ENCODE measurements around the gene DRGX. TPM values are rescaled to one million over a fixed set of nuclear protein-coding genes. Genes with fewer than 3 reads are reported as not detected.
A peak's percentile ranks its signal among the peaks of the same experiment; 100 is the strongest.

The DRGX gene
- total RNA-seq, 1 donor from 2014 or later: not detected

DNA sequence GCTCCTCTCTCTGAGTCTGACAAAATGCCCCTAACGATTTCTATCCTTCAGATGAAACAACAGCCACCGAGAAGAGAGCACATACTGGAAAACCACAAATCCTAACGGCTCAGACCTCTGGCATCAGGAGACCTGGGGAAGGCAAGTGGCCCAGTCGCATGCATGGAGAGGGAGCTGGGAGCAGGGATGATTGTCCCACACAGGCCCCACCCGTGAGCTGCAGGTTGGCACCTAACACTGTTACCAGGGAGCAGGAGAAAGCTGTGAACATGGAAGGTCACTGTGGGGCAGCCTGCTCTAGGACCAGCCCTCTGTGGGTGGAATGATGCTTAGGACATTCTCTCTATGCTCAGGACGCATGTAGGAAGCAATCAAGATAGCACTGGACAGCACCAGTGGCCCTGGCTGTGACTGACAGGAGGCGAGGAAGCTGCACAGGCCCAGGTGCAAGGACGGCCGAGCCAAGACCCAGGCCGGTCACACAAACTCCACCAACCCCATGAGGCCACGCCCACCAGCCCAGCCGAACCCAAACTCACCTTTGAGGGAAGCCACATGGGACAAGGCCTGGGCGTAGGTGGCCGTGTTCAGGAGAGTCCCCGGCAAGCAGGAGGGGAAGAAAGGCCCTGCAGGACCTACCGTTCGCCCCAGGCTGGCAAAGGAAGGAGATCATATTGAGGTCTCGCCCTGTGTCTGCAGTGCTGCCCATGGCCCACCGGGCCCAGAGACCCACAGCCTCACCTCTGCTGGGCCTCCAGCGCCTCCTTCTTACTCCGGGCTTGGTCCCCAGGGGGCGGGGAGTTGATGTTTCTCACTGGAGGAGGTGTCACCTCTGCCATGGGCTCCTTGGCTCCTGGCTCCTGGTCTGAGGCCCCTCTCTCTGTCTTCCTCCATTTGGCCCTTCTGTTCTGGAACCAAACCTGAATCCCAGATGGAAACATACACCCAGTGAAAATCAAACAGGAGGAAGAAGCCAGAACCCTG is 9.7 kb downstream of the DRGX start:
- intact Hi-C loops (cut with DNase I): no loop called here
- no peak for ATAC-seq
- DNase-seq (ENCODE audit: missing footprints): no peak

DNA sequence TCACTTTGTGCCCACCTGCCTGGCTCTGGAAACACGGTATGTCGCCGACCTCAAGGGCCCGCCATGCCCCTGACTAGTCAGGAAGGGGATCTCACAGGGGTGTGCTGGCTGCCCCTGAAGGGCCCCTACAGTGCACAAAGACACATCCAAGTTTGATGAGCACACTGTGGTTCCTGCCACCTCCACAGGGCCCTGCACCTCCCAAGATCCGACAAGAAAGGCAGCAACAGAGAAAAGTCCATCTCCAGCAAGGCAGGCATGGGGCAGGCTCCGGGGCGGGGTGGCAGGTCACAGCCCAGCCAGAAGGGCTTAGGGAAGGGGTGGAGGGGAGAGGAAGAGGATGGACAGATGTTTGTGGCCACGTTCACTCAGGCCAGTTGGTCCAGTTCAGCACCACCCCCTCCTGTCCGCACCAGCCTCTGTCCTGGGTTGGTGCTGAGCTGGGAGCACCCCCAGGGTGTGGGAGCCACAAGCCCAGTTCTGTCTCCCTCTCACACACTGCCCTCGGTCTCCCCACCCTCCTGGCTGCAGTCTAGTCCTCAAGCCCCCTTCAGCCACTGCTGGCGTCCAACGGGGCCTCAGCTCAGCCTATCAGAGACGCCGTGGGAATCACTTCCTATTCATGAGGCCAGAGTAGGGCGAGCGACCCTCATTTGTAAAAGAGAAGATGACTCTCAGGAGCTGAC is 11.5 kb downstream of the DRGX start:
- no peak for DNase-seq (ENCODE audit: missing footprints)
- intact Hi-C loops (cut with DNase I): no loop called here
- no peak for ATAC-seq

DNA sequence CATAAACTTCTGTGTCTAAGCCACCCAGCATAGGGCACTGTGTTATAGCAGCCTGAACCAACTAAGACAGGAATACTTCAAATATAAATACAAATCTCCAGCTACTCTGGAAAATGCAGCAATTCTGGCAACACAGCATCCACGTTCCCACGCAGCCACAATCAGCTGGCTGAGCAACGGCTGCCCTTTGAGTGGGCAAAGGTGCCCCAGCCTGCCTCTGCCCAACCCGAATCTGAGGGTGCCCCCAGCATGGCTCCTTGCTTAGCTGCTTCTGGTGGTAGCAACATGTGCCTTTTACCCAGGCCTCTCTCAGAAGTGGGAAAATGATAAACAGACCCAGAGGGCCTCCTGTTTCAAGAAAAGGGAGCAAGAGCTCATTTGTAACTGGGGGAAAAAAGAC is 12.0 kb downstream of the DRGX start:
- DNase-seq (ENCODE audit: missing footprints): no peak
- intact Hi-C loops (cut with DNase I): no loop called here
- ATAC-seq: no peak

DNA sequence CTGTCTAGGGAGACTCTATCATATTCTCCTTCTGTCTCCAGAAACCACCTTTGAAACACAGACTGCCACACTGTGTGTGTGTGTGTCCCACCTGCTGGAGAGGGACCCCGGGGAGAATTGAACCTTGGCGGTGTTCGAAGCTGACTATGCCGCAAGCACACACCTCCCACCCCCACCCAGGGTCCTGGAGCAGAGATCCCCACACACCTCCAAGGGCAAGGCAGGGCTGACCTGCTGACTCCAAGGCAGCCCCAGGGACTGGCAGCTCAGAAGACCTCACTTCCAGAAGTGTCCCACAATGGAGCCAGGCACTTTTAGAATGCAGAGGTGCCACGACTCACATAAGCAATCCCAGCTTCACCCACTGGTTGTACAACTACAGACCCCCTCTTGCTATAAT is 13.1 kb downstream of the DRGX start:
- DNase-seq (ENCODE audit: missing footprints) (no peak), ATAC-seq (no peak)
- intact Hi-C loops (cut with DNase I): no loop called here

DNA sequence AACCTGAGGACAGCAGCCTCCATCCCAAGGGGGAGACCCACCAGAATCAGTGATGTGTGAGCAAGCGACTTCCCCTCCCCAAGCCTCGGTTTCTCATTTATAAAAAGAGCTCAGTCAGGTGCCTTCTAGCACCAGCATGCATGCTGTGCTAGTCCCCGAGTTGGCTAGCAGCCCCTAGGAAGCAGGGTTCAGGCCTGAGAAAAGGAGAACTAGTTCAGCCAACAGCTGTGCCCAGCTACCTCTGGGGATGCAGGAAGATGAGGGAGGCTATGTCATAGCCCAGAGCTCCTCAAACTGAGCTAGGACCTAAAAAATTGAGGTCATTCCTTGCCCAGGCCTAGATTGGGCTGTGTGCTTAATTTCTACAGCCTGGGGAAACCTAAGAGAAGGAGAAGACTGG is 13.7 kb downstream of the DRGX start:
- intact Hi-C loops (cut with DNase I): no loop called here
- ATAC-seq (no peak), DNase-seq (ENCODE audit: missing footprints) (no peak)

DNA sequence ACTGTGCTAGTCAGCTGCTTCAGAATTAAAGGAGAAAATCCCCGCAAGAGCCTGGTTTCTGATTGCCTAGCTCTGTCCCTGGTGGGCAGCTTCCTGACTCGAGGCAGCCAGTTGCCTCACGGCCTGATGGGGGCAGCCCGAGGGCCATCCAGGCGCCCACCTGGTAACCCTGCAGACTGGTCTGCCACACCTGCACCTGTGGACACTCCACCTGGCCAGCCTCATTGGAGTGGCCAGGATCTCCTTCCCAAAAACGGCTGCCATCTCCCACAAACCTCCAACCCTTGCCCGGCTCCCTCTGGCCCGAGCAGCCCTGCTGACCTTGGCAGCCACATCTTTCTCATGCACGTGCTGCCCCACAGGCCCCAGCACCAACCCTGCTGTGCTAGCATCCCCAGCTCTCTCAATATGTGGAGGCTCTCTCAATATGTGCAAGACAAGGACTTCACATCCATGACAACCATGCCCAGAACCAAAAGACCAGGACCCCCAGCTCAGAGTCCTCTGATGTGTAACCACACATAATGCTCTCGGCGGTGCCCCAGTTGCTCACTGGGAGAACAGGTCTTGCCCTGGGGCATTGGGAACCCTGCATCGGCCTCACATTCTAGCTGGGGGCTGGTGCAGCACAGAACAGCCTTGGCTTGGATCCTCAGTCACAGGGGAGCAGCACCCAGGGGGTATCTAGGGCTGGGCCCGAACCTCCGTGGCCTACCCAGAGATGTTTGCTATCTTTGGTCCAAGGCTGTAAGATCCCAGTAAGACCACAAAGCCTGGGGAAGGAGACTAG is 14.6 kb downstream of the DRGX start:
- DNase-seq (ENCODE audit: missing footprints): no peak
- no peak for ATAC-seq
- intact Hi-C loops (cut with DNase I): no loop called here

DNA sequence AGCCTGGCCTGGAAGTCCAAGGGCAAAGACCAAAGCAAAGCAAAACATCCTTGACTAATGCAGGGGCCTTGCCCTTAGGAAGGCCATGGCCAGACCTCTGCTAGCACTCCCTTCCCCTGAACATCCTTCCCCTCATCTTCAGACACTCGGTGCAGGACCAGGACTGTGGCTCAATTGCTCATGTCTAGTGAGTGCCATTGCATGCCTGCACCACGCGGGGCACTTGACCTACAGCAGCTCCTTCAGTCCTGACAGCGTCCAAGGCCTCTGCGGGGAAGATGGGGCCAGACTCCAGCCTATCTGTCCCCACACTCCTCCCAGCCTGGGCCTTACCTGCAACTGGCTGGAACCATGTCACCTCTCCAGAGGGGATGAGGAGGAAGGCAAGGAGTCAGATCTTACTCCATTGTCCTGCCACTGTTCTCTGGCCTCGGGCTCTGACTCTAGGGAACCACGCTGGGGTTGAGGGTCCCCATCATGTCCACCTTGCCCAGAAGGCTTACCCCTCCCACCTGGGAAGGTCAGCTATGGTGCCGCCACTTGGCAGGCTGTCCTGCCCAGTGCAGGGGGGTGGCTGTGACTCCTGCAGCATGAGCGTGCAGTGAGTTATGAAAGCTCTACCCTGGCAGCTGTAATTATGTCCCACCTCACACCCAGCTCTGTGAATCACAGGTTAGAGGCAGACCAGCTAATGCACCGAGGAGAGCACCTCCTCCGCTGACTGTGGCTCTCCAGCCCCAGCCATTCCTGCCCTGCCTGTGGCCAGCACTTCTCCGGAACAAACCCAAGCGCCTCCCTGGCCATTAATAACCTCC is 16.1 kb downstream of the DRGX start:
- no peak for ATAC-seq
- intact Hi-C loops (cut with DNase I): no loop called here
- DNase-seq (ENCODE audit: missing footprints): peak; percentile 72

DNA sequence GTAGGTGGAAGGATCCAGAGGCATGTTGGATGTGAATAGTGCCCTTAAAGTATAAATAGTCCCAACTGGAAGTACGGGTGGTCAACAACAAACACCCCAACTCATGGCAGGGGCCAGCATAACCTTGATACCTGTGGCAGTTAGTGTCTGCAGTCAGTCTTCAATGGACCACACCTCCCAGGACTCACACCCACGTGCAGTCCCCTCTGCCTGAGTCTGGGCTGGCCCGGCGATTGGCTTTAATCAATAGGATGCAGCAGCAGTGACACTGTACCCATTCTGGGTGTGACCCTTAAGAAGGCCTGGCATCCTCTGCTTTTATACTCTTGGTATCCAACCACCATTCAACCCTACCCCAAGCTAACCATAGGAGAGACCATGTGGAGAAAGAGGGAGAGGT is 18.6 kb downstream of the DRGX start:
- ATAC-seq (no peak), DNase-seq (ENCODE audit: missing footprints) (no peak)
- intact Hi-C loops (cut with DNase I): no loop called here

DNA sequence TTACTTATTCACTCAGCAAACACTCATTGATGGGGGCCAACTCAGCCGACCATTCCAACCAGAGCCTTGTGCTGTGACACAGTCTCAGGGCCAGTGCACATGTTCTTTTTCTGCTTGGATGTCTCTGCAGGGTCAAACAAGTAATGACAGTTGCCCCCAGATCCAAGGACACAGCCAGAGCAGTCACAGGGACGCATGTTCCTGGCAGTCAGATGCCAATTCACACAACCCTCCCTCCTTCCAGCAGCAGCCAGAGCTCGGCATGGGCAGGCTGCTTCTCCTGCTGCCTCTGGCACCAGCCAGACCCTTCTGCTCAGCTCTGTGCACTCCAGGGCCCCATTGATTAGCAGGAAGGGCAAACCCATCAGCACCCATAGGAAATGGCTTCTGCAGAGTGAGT is 20.3 kb downstream of the DRGX start:
- DNase-seq (ENCODE audit: missing footprints): no peak
- intact Hi-C loops (cut with DNase I): no loop called here
- peak; percentile 83 for ATAC-seq

DNA sequence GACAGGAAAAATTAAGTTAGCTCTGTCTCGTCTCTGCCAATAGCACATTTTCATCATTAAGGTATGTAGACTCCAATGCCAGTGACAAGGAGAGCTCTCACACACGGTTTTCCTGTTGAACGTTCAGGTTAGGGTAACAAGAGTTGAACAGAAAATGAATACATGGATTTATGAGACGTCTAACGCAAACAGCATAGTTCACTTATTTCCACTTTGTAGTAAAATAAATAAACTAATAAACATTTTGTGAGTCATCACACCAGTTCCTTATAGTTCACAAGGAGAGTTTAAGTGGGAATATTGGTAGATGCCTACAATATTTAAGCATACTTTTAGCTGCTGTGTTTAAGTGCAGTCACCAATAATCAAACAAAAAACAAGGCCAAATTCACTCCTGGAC is 21.1 kb downstream of the DRGX start:
- no peak for DNase-seq (ENCODE audit: missing footprints)
- ATAC-seq: no peak
- intact Hi-C loops (cut with DNase I): no loop called here

DNA sequence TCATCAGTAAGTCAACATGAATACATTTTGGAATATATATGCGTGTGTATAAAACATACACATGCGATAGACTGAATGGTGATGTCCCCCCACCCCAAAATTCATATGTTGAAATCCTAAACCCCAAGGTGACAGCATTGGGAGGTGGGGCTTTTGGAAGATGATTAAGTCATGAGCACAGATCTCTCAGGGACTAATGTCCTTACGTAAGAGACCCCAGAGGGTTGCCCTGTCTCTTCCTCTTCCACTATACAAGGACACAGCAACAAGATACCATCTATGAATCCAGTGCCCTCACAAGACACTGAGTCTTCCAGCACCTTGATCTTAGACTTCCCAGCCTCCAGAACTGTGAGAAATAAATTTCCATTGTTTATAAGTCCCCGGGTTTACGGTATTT is 22.5 kb downstream of the DRGX start:
- intact Hi-C loops (cut with DNase I): no loop called here

DNA sequence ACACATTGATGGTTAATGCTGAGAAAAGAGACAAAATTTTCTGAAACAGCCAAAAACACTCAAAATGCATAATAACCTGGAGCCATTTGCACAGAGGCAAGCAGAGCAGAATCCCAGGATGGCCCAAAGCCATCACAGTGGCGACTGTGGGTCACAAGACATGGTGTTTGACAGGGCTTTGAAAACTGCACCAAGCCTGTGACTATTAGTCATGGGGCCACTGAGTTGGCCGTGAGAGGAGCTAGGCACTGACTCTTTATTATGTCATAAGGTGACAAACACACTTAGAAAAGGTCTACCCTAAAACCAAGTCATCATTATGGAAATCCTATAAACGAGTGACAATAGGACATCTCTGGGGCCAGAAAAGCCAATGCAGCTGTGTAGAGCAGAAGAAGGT is 23.9 kb downstream of the DRGX start:
- no peak for ATAC-seq
- intact Hi-C loops (cut with DNase I): no loop called here

More for the DNA sequence above, 22.5 kb downstream of the DRGX start:
- ATAC-seq: no peak
- no peak for DNase-seq (ENCODE audit: missing footprints)

DNA sequence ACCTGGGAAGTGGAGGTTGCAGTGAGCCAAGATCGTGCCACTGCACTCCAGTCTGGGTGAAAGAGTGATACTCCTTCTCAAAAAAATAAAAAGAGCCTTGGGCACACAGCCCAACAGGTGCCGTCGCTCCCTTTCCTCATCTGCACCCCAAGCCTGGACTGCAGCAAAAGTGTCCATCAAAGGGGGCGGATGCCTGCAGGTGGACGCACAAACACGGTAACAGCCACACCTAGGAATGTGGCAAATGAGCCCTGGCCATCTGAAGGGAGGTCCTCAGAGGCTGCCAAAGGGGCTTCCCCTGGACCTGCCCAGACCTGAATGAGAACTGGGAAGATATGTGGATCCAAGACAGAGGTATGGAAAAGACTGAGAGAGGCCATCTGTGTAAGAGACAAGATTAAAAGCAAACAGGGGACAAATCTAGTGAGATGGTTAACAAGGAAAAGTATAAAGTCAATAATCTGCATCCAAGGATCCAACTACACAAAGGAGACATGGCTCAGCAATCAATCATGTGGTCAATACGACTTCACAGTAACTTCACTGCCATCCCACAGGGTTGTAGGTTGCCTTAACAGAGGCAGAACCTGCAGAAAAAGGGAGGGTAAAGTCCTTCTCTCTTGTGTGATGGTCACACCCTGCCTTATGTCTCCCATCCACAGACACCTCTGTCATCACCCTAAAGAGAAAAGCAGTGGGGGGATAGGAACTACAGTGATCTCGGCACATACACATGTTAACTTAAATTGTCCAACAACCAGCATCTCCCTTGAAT is 25.4 kb downstream of the DRGX start:
- ATAC-seq (no peak), DNase-seq (ENCODE audit: missing footprints) (no peak)

More for the DNA sequence above, 23.9 kb downstream of the DRGX start:
- no peak for DNase-seq (ENCODE audit: missing footprints)

DNA sequence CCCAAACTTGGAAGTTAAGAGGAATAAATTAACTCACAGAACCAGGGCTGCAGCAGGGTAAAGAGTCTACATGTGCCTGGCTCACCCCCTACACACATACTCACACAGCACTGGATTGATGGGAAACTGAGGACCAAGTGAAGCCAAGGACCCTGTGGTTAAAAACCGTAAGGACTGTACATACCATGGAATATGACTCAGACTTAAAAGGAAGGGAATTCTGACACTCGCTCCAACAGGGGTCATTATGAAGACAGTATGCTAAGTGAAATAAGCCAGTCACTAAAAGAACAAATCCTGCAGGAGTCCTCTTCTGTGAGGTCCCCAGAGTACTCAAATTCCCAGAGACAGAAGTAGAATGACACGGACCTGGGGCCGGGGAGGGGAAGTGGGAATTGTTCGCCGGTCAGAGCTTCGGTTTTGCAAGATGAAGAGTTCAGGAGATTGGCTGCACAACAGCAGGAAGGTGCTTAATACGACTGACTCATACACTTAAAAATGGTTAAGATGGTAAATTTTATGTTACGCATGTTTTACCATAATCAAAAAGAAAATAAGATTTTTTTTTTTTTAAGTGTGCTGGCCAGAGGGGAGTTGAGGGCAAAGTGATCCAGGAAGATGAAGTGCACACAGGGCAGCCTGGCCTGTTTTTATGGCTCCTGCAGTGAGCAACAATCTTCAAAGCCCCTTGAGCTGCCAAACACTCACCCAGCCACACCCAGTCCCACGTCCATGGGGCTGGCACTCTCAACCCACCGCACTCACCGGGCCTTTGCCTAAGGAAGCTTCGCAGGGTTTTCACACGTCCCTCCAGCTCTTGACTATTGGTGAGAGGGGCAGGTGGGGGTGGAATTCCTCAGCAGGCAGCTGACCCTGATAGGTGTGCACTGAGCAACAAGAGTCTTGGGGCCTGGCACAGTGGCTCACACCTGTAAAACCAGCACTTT is 26.4 kb downstream of the DRGX start:
- DNase-seq (ENCODE audit: missing footprints) (no peak), ATAC-seq (no peak)
- intact Hi-C loops (cut with DNase I): no loop called here

More for the DNA sequence above, 25.4 kb downstream of the DRGX start:
- intact Hi-C loops (cut with DNase I): no loop called here

DNA sequence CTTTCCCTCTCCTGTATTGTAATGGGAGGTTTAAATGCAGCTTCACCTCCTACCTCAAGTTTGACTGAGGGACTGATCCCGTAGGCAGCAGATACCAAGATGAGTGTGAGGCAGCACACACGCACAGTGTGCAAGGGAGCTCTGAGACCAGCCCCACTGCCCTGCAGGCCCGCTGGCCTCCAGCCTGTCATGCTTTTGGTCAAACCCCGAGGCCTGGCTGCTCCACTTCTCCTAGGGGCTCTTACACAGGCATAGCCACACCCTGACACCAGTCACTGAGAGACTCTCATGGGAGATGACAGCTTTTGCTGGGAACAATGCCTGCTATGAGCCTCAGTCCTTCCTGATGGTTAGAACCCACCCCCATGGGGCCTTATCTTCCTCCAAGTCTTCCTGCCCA is 27.6 kb downstream of the DRGX start:
- no peak for DNase-seq (ENCODE audit: missing footprints)
- no peak for ATAC-seq
- intact Hi-C loops (cut with DNase I): no loop called here

DNA sequence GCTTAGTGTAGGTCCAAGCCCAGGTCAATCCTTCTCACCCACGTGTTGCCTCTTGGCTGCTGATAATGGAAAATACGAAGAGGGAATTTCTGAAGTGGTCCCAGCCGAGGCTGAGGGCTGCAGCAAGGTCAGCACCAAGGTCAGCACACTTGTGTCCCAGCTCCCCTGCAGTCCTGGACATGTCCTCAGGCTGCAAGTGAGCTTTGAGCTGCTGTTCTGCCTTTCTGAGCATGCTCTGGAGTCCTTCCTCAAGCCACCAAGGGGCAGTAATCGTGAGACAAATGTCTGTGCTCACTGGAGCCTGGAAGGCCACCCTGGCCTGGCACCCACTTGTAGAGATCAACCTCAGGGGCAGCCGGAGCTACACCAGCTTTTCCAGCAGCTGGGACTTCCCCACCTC is 28.3 kb downstream of the DRGX start:
- intact Hi-C loops (cut with DNase I): no loop called here
- DNase-seq (ENCODE audit: missing footprints) (no peak), ATAC-seq (no peak)

DNA sequence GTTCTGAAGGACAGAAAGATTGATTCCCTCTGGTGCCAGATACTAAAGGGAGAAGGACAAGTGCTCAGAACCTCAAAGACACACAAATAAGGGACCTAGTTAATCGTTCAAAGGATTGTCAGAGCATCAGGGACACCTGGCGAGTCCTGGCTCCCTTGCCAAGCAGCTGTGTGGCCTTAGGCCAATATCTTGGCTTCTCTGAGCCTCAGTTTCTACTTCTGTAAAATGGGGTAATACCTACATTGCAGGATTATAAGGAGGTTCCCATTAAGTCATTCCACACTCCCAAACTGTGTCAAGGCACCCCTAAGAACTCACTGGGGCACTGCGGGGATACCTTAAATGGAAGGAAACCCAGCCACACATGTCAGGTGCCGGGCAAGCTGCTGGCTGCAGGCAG is 29.4 kb downstream of the DRGX start:
- intact Hi-C loops (cut with DNase I): no loop called here
- ATAC-seq: no peak
- no peak for DNase-seq (ENCODE audit: missing footprints)
